Effector CD4-positive, alpha-beta T cell (primary cell): ENCODE results near the gene SREBF2.

Experiments used
- DNase-seq: peaks from one replicate; pipeline ENCODE4 v3.0.0-alpha.2; 2020

Gene SREBF2

GRCh38 chr22:41909310-41910049 lies 76.6 kb downstream of the SREBF2 start:
- DNase-seq: no peak

- DNase-seq: no peak
Measured at GRCh38 chr22:41910050-41911000, 77.4 kb downstream of the SREBF2 start.

GRCh38 chr22:41911001-41911611 lies 78.2 kb downstream of the SREBF2 start:
- DNase-seq: no peak

- DNase-seq: no peak
Measured at GRCh38 chr22:41912338-41913039, 79.6 kb downstream of the SREBF2 start.

GRCh38 chr22:41913040-41913719 lies 80.3 kb downstream of the SREBF2 start:
- no peak for DNase-seq

- DNase-seq: no peak
Measured at GRCh38 chr22:41913842-41914534, 81.1 kb downstream of the SREBF2 start.

GRCh38 chr22:41914611-41915034 lies 81.7 kb downstream of the SREBF2 start:
- no peak for DNase-seq

- peak; percentile 48 for DNase-seq
Measured at GRCh38 chr22:41915035-41915785, 82.3 kb downstream of the SREBF2 start, which contains the start of gene SHISA8. SHISA8 (minus strand) TSS chr22:41915074; CDS start chr22:41914667, 407 bp downstream.

GRCh38 chr22:41915786-41916493 lies 83.0 kb downstream of the SREBF2 start:
- no peak for DNase-seq

GRCh38 chr22:41916745-41917358 lies 83.9 kb downstream of the SREBF2 start:
- no peak for DNase-seq

- no peak for DNase-seq
Measured at GRCh38 chr22:41917375-41917902, 84.5 kb downstream of the SREBF2 start.

GRCh38 chr22:41917903-41918791 lies 85.2 kb downstream of the SREBF2 start:
- no peak for DNase-seq

- no peak for DNase-seq
Measured at GRCh38 chr22:41919357-41920224, 86.7 kb downstream of the SREBF2 start.

GRCh38 chr22:41920271-41920976 lies 87.5 kb downstream of the SREBF2 start:
- DNase-seq: no peak

- no peak for DNase-seq
Measured at GRCh38 chr22:41922328-41922727, 89.4 kb downstream of the SREBF2 start.

- DNase-seq: no peak
Measured at GRCh38 chr22:41922940-41923594, 90.2 kb downstream of the SREBF2 start.
